Lung (tissue), 12 donors: ENCODE data around the gene GIPC1. TPM values are rescaled to one million over a fixed set of nuclear protein-coding genes. Genes with fewer than 3 reads are reported as not detected.

ENCODE experiments used
- ATAC-seq: fragments of 200-7000 bp; cut with Tn5 transposase; one replicate; pipeline ENCODE4 v1.9.1; 2020; ENCODE audit warnings: moderate number of reproducible peaks; ENCODE audit not compliant: insufficient read depth, low FRiP score
- DNase-seq, 3 donors: peaks; one replicate each; pipeline ENCODE4 v3.0.0-alpha.2; 2013 to 2017
- H3K27ac ChIP-seq, 2 donors: one replicate each; pipeline ENCODE4 v1.5.1; 2013; ENCODE audit warnings: mild to moderate bottlenecking in 2 of 2, moderate library complexity in 2 of 2, control low read depth in 1 of 2, inconsistent platforms in 1 of 2, low read depth in 1 of 2, low read length in 1 of 2
- H3K27me3 ChIP-seq, 3 donors: one replicate each; pipeline ENCODE4 v1.5.1; 2013; ENCODE audit warnings: low read length in 2 of 3; ENCODE audit not compliant: control insufficient read depth in 3 of 3, insufficient read depth in 3 of 3
- H3K36me3 ChIP-seq, 4 donors: one replicate each; pipeline ENCODE4 v1.5.1; 2013; ENCODE audit warnings: low read length in 4 of 4, mild to moderate bottlenecking in 1 of 4, moderate library complexity in 1 of 4; ENCODE audit not compliant: control insufficient read depth in 4 of 4, insufficient read depth in 4 of 4
- H3K4me1 ChIP-seq, 5 donors: one replicate each; pipeline ENCODE4 v1.5.1; 2013; ENCODE audit warnings: low read length in 5 of 5, mild to moderate bottlenecking in 2 of 5, moderate library complexity in 1 of 5; ENCODE audit not compliant: control insufficient read depth in 5 of 5, insufficient read depth in 5 of 5
- H3K4me3 ChIP-seq: one replicate; pipeline ENCODE4 v1.5.1; 2013; ENCODE audit warnings: mild to moderate bottlenecking, control low read depth, moderate library complexity
- H3K9ac ChIP-seq, 2 donors: one replicate each; pipeline ENCODE4 v1.5.1; 2013; ENCODE audit warnings: low read length in 2 of 2, control low read depth in 1 of 2; ENCODE audit not compliant: insufficient read depth in 1 of 2
- H3K9me3 ChIP-seq, 4 donors: one replicate each; pipeline ENCODE4 v1.5.1; 2013; ENCODE audit warnings: low read length in 3 of 4, mild to moderate bottlenecking in 1 of 4, moderate library complexity in 1 of 4; ENCODE audit not compliant: control insufficient read depth in 4 of 4, insufficient read depth in 3 of 4
- CTCF ChIP-seq: IDR thresholded peaks from 2 replicates; pipeline ENCODE4 v1.5.1; 2012; ENCODE audit warnings: mild to moderate bottlenecking; ENCODE audit errors: control extremely low read depth, extremely low read depth
- WGBS, 2 donors: extraction: QIAGEN DNeasy Blood & Tissue Kit; methylation state at CpG; one replicate each; pipeline ENCODE4 v1.1.7; 2013; 5-methylcytosine and 5-hydroxymethylcytosine counted together
- polyA plus RNA-seq, 2 donors: library from polyadenylated mRNA; stranded (reverse); fragments of 200-250 nt; gene quantifications; one replicate each; pipeline ENCODE4 v1.2.1, GENCODE V29; 2013
- total RNA-seq, 2 donors: library from RNA; depleted of rRNA in 1 of 2; stranded (reverse); fragments of >200 nt in 1 of 2; gene quantifications; one replicate each; pipeline ENCODE4 v1.2.1, GENCODE V29; 2014 to 2021
- donor health status: control.
- donor health status: control.
- donor health status: Bipolar disorder and iron deficiency.
- donor health status: healthy.
- donor health status: DM: yes; HTN: yes; CAD: no.

Gene GIPC1
- total and polyA plus RNA-seq, 4 donors, result 94.9 to 156 (median 131) TPM

- 25 to 60% methylated on average over 1 of the region's 1 CpG for WGBS, 2 donors
- no peak for TF ChIP-seq CTCF
Measured at GRCh38 chr19:14503285-14503684, 7.4 kb upstream of the GIPC1 start.

GRCh38 chr19:14502334-14503092, 6.6 kb upstream of the GIPC1 start:
- Histone ChIP-seq H3K9ac (no peak overlapping the region), H3K27me3 (no peaks in the 10 kb centered on the region), H3K36me3 (no peaks in the 10 kb centered on the region), H3K4me1 (peaks cover 0 to 16% (median 3%) of the 10 kb centered on the region in 5 donors), H3K27ac (peak overlapping the region in 1 of 2 donors; percentile 82), H3K9me3 (no peaks in the 10 kb centered on the region), H3K4me3 (no peak overlapping the region)
- no peak for ATAC-seq
- WGBS, 2 donors, result 75 to 80% methylated on average over 11 of the region's 11 CpGs
- no peak for DNase-seq
- TF ChIP-seq CTCF, result no peak

More at GRCh38 chr19:14503285-14503684, 7.4 kb upstream of the GIPC1 start:
- Histone ChIP-seq H3K9me3 (no peaks in the 10 kb centered on the region), H3K4me1 (peaks cover 0 to 10% (median 5%) of the 10 kb centered on the region in 5 donors), H3K27me3 (no peaks in the 10 kb centered on the region), H3K4me3 (no peak overlapping the region), H3K36me3 (no peaks in the 10 kb centered on the region), H3K27ac (peak overlapping the region in 1 of 2 donors; percentile 24), H3K9ac (no peak overlapping the region)
- DNase-seq, result no peak
- ATAC-seq, result no peak

- H3K4me3 ChIP-seq, result no peak overlapping the region
Measured at GRCh38 chr19:14497228-14497921, 1.4 kb upstream of the GIPC1 start.

More at GRCh38 chr19:14497228-14497921, 1.4 kb upstream of the GIPC1 start:
- Histone ChIP-seq H3K27me3 (no peaks in the 10 kb centered on the region), H3K36me3 (peaks cover 0 to 6% (median 3%) of the 10 kb centered on the region in 4 donors), H3K4me1 (peaks cover 0 to 20% (median 9%) of the 10 kb centered on the region in 5 donors), H3K9ac (no peak overlapping the region), H3K9me3 (no peaks in the 10 kb centered on the region), H3K27ac (peak overlapping the region in 1 of 2 donors; percentile 91)
- WGBS, 2 donors, result 36 to 54% methylated on average over 6 of the region's 6 CpGs
- ATAC-seq (no peak), DNase-seq (no peak)
- TF ChIP-seq CTCF, result no peak
